ENCODE data around the gene PACSIN1. TPM values are rescaled to one million over a fixed set of nuclear protein-coding genes. Genes with fewer than 3 reads are reported as not detected.

The PACSIN1 gene
- total and polyA plus RNA-seq, 10 of the 15 experiments (the other 5 are each of a cell fraction or from before 2014, with no cell fraction given): 0.50 to 9.4 (median 2.8) TPM

GRCh38 chr6:34455831-34456230, 10.0 kb upstream of the PACSIN1 start (continued):
- TF ChIP-seq CUX1 (IDR thresholded peaks at IDR 0.05; ENCODE audit: insufficient replicate concordance, low read depth, low read length) (no peak), SMAD5 (IDR thresholded peaks at IDR 0.05; ENCODE audit: low read depth) (no peak), ZNF687 (IDR thresholded peaks at IDR 0.05) (no peak), CEBPZ (IDR thresholded peaks at IDR 0.05; ENCODE audit: low read depth, low read length) (no peak), BMI1 (IDR thresholded peaks at IDR 0.05; ENCODE audit: borderline replicate concordance) (no peak), ATF2 (IDR thresholded peaks at IDR 0.05; ENCODE audit: low read length) (no peak)

Data from GM12878 (cell line).